Upper lobe of left lung (tissue), 6 donors: Measurements from ENCODE around the gene BICRA. TPM values are rescaled to one million over a fixed set of nuclear protein-coding genes. Genes with fewer than 3 reads are reported as not detected.

ENCODE experiments used
- ATAC-seq, 2 donors: fragments of 200-7000 bp; cut with Tn5 transposase; one replicate each; pipeline ENCODE4 v1.9.1; 2022; ENCODE audit warnings: mild to moderate bottlenecking in 2 of 2, moderate library complexity in 2 of 2; ENCODE audit not compliant: low FRiP score in 2 of 2
- DNase-seq, 2 donors: peaks; one replicate each; pipeline ENCODE4 v3.0.0-alpha.2; 2019 to 2020
- H3K27ac ChIP-seq, 4 donors: fragments of 200-600 bp; sonication (generic); one replicate each; pipeline ENCODE4 v1.5.1; 2016 to 2019
- H3K27me3 ChIP-seq, 4 donors: fragments of 200-600 bp; sonication (generic); one replicate each; pipeline ENCODE4 v1.5.1; 2017 to 2019
- H3K36me3 ChIP-seq, 4 donors: fragments of 200-600 bp; sonication (generic); one replicate each; pipeline ENCODE4 v1.5.1; 2016 to 2019
- H3K4me1 ChIP-seq, 4 donors: fragments of 200-600 bp; sonication (generic); one replicate each; pipeline ENCODE4 v1.5.1; 2018 to 2019
- H3K4me3 ChIP-seq, 4 donors: fragments of 200-600 bp; sonication (generic); one replicate each; pipeline ENCODE4 v1.5.1; 2017 to 2019; ENCODE audit warnings: mild to moderate bottlenecking in 2 of 4, moderate library complexity in 1 of 4
- H3K9me3 ChIP-seq, 4 donors: fragments of 200-600 bp; sonication (generic); one replicate each; pipeline ENCODE4 v1.5.1; 2018 to 2019
- CTCF ChIP-seq, 6 experiments: fragments of 450-650 bp in 4 of 6; fragments of 200-600 bp in 2 of 6; sonication (generic) in 2 of 6; IDR thresholded peaks; one replicate each; pipeline ENCODE4 v1.5.1; 2016 to 2019; ENCODE audit warnings: antibody characterized with exemption in 6 of 6
- EP300 ChIP-seq, 4 donors: sonication (generic); formaldehyde crosslinking; IDR thresholded peaks; one replicate each; pipeline ENCODE4 v1.5.1; 2017; ENCODE audit warnings: antibody characterized with exemption in 4 of 4, control low read depth in 2 of 4
- POLR2A ChIP-seq, 4 donors: fragments of 450-650 bp; IDR thresholded peaks; one replicate each; pipeline ENCODE4 v1.5.1; 2016 to 2017; ENCODE audit warnings: antibody characterized with exemption in 4 of 4, mild to moderate bottlenecking in 2 of 4
- POLR2AphosphoS5 ChIP-seq, 2 donors: sonication (generic); formaldehyde crosslinking; IDR thresholded peaks; one replicate each; pipeline ENCODE4 v1.5.1; 2017; ENCODE audit warnings: antibody characterized with exemption in 2 of 2
- WGBS, 2 donors: methylation state at CpG; one replicate each; pipeline ENCODE4 v1.1.5; 2017 to 2018; 5-methylcytosine and 5-hydroxymethylcytosine counted together
- total RNA-seq, 6 donors: library from RNA; depleted of rRNA in 4 of 6; stranded (reverse); fragments of >200 nt in 4 of 6; gene quantifications; one replicate each; pipeline versions ENCODE4 v1.1.0 to v1.2.1, GENCODE V29; 2016 to 2021
- donor health status: DM: no; HTN: no; CAD: no; lungs with moderate emphysema.
- donor health status: DM: no; HTN: yes; CAD: no; lungs with severe emphysema.

The BICRA gene
- total RNA-seq, 6 donors from 2014 or later: 5.0 to 66.1 (median 15.2) TPM

DNA sequence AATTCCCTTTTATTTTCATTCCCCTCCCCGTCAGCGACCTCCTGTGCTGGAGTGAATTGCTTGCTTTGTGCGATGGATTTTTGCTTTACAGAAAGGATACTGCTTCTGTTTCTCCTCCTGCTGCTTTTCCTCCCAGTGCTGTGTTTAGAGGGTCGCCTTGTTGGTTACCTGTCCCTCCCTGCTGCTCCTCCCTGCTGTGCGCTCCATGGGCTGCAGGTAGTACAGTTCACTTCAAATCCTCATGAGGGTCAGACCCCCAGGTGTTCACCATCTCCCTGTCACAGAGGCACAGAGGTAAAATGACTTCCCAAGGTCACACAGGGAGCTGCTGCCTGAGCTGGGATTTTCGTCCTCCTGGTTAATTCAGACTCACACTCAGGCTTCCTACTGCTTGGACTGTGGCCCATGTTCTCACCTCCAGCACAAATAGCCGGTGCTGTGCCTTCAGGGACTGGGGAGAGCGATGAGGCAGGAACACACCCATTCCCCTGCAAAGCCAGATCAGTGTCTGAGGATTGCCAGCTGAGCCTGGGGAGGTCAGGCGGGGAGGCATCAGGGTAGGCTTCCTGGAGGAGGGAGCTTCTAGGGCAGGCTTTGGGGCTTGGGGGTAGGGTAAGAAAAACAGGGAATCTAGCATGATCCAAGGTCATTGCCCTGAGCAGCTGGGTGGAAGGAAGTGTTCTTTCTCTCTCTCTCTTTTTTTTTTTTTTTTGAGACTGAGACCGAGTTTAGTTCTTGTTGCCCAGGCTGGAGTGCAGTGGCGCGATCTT, 14.4 kb downstream of the BICRA start:
- no peaks in the 10 kb centered on the region for H3K36me3 ChIP-seq
- H3K4me3 ChIP-seq: no peak overlapping the region
- DNase-seq: no peak
- H3K9me3 ChIP-seq: no peaks in the 10 kb centered on the region
- 87 to 90% methylated on average over 10 to 12 of the region's 12 CpGs for WGBS, 2 donors
- TF ChIP-seq CTCF (IDR thresholded peaks at IDR 0.05) (no peak), POLR2AphosphoS5 (IDR thresholded peaks at IDR 0.05) (no peak), EP300 (IDR thresholded peaks at IDR 0.05) (no peak), POLR2A (IDR thresholded peaks at IDR 0.05) (no peak)
- H3K4me1 ChIP-seq: peaks cover 5 to 52% (median 10%) of the 10 kb centered on the region in 4 donors
- no peaks in the 10 kb centered on the region for H3K27me3 ChIP-seq
- no peak for ATAC-seq
- H3K27ac ChIP-seq: no peak overlapping the region

DNA sequence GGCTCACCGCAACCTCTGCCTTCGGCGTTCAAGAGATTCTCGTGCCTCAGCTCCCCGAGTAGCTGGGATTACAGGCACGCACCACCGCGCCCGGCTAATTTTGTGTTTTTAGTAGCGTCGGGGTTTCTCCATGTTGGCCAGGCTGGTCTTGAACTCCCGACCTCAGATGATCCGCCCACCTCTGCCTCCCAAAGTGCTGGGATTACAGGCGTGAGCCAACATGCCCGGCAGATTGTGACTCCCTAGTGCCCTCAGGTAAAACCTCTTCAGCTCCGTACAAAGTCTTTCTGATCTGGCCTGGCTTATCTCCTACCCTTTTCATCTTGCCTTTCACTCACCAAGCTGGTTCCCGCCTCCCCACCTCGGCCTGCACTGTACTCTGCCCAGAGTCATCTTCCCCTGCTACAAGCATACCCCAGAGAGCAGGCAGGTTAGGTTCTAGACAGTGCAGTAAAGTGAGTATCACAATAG, 15.0 kb downstream of the BICRA start:
- no peak for ATAC-seq
- WGBS, 2 donors: 79 to 85% methylated on average over 18 of the region's 18 CpGs
- Histone ChIP-seq H3K9me3 (no peaks in the 10 kb centered on the region), H3K4me3 (no peak overlapping the region), H3K36me3 (no peaks in the 10 kb centered on the region), H3K4me1 (peaks cover 5 to 46% (median 10%) of the 10 kb centered on the region in 4 donors), H3K27me3 (no peaks in the 10 kb centered on the region), H3K27ac (no peak overlapping the region)
- no peak for TF ChIP-seq POLR2A (IDR thresholded peaks at IDR 0.05)
- no peak for TF ChIP-seq EP300 (IDR thresholded peaks at IDR 0.05)
- no peak for TF ChIP-seq CTCF (IDR thresholded peaks at IDR 0.05)
- TF ChIP-seq POLR2AphosphoS5 (IDR thresholded peaks at IDR 0.05): no peak
- DNase-seq: no peak

- H3K4me1 ChIP-seq: peaks cover 5 to 37% (median 10%) of the 10 kb centered on the region in 4 donors
- no peak overlapping the region for H3K4me3 ChIP-seq
- H3K27me3 ChIP-seq: no peaks in the 10 kb centered on the region
- H3K9me3 ChIP-seq: no peaks in the 10 kb centered on the region
- peak overlapping the region in 1 of 4 donors; percentile 43 for H3K27ac ChIP-seq
- DNase-seq (no peak), ATAC-seq (no peak)
- 82 to 88% methylated on average over 6 to 7 of the region's 7 CpGs for WGBS, 2 donors
- no peak for TF ChIP-seq POLR2AphosphoS5 (IDR thresholded peaks at IDR 0.05)
- no peak for TF ChIP-seq POLR2A (IDR thresholded peaks at IDR 0.05)
- TF ChIP-seq CTCF (IDR thresholded peaks at IDR 0.05): no peak
- TF ChIP-seq EP300 (IDR thresholded peaks at IDR 0.05): no peak
- H3K36me3 ChIP-seq: no peaks in the 10 kb centered on the region
Observed at GRCh38 chr19:47625650-47626049, 16.7 kb downstream of the BICRA start.

DNA sequence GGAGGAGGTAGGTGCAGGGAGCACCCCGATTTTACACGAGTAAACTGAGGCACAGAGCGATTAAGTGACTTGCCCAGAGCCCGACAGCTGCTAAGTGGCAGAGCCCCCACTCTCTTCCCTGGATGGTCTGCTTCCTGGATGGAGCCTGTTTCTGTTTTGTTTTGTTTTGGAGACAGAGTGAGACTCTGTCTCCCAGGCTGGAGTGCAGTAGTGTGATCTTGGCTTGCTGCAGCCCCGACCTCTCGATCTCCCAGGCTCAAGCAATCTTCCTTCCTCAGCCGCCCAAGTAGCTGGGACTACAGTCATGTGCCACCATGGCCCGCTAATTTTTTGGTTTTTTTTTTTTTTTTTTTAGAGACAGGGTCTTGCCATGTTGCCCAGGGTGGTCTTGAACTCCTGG, 17.3 kb downstream of the BICRA start:
- H3K27ac ChIP-seq: peak overlapping the region in 2 of 4 donors; percentile 39 to 43
- WGBS, 2 donors: 75 to 79% methylated on average over 8 of the region's 8 CpGs
- TF ChIP-seq EP300 (IDR thresholded peaks at IDR 0.05) (no peak), CTCF (IDR thresholded peaks at IDR 0.05) (no peak), POLR2A (IDR thresholded peaks at IDR 0.05) (no peak), POLR2AphosphoS5 (IDR thresholded peaks at IDR 0.05) (no peak)
- DNase-seq (no peak), ATAC-seq (peak in 1 of 2 donors; percentile 54)
- H3K27me3 ChIP-seq: no peaks in the 10 kb centered on the region
- H3K4me1 ChIP-seq: peaks cover 8 to 41% (median 10%) of the 10 kb centered on the region in 4 donors
- H3K4me3 ChIP-seq: no peak overlapping the region
- no peaks in the 10 kb centered on the region for H3K36me3 ChIP-seq
- H3K9me3 ChIP-seq: no peaks in the 10 kb centered on the region
